Epithelial cell of esophagus (primary cell): ENCODE results near the gene PIP5K1A.

Experiments
- DNase-seq: peaks from one replicate; pipeline ENCODE4 v3.0.0; 2010; ENCODE audit warnings: low read depth
- H3K4me3 ChIP-seq: 2 replicates; pipeline ENCODE4 v1.5.1; 2011; ENCODE audit warnings: mild to moderate bottlenecking, low read length, control low read depth
- CTCF ChIP-seq: IDR thresholded peaks from 2 replicates; pipeline ENCODE4 v1.5.1; 2011; ENCODE audit warnings: low read depth, mild to moderate bottlenecking, low read length, control low read depth, inconsistent platforms; ENCODE audit not compliant: insufficient read depth; ENCODE audit errors: missing control alignments

Gene PIP5K1A, protein sequence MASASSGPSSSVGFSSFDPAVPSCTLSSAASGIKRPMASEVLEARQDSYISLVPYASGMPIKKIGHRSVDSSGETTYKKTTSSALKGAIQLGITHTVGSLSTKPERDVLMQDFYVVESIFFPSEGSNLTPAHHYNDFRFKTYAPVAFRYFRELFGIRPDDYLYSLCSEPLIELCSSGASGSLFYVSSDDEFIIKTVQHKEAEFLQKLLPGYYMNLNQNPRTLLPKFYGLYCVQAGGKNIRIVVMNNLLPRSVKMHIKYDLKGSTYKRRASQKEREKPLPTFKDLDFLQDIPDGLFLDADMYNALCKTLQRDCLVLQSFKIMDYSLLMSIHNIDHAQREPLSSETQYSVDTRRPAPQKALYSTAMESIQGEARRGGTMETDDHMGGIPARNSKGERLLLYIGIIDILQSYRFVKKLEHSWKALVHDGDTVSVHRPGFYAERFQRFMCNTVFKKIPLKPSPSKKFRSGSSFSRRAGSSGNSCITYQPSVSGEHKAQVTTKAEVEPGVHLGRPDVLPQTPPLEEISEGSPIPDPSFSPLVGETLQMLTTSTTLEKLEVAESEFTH

GRCh38 chr1:151198254-151199127 lies at the start of gene PIP5K1A:
Gene PIP5K1A (plus strand): TSS chr1:151198552. CDS start chr1:151198997, 445 bp downstream.
- DNase-seq = peak; percentile 97
- no peak for TF ChIP-seq CTCF
- H3K4me3 ChIP-seq = peak within 1 kb of the TSS; percentile 100

DNA sequence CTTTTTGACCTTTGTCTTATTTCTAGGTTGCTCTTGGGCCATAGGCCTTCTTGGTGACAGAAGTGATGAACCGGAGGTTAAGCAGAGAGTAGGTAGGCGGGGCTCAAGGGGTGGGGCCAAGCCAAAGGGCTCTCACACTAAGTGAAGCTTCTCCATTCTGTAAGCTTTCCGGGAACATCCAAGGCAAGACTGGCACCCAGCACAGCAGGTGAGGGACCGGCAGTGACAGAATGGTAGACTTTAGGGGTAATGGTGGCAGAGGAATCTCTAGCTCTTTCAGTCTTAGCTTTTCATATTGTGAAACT lies 41.9 kb upstream of the PIP5K1A start, which contains the start of gene TNFAIP8L2:
Gene TNFAIP8L2, plus strand, starts transcription at position 135 of the 305 bp plus-strand sequence. CDS start 2,049 bp downstream, outside the sequence.
- no peak for TF ChIP-seq CTCF
- peak; percentile 24 for DNase-seq
- H3K4me3 ChIP-seq = no peak within 1 kb of the TSS

- DNase-seq = no peak
- no peak for TF ChIP-seq CTCF
- no peak overlapping the region for H3K4me3 ChIP-seq
Observed at GRCh38 chr1:151157067-151157531, 41.3 kb upstream of the PIP5K1A start.

GRCh38 chr1:151158326-151158725 lies 40.0 kb upstream of the PIP5K1A start:
- TF ChIP-seq CTCF = no peak
- no peak overlapping the region for H3K4me3 ChIP-seq
- DNase-seq = no peak

GRCh38 chr1:151158751-151159251 lies 39.6 kb upstream of the PIP5K1A start:
- DNase-seq = no peak
- no peak for TF ChIP-seq CTCF
- no peak overlapping the region for H3K4me3 ChIP-seq

DNA sequence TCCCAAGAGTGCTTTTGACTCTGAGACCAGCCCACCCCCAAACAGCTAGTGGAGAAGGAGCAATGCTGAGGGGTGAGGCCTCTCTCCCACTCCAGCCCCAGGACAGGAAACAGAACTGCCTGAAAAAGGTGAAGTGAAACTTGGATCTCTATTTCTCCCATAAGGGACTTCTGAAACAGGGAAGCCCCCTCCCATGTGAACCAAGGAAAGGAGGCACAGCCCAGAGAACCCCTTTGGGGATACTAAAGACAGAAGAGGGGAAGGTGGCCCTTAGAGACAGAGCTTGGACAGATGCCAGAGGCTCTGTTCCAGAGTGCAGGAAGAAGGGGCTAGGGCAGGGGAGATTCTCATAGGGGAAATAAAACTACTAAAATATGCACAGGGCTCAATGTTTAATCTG lies 39.0 kb upstream of the PIP5K1A start:
- no peak for DNase-seq
- no peak overlapping the region for H3K4me3 ChIP-seq
- no peak for TF ChIP-seq CTCF
